NCI-H2196 (cell line): Measurements from ENCODE around the gene TMEM120A.
"Not testable (repeated sequence)": the region's sequence is repeated elsewhere in the genome, so short reads cannot be mapped to it uniquely, and the experiment has no call there.

ENCODE experiments used
- DNase-seq: peaks from one replicate; lab custom pipeline; 2025; ENCODE audit not compliant: unreplicated experiment; lab: John Stamatoyannopoulos, UW

The TMEM120A gene

GRCh38 chr7:75994388-75995051, at the start of gene TMEM120A:
Gene TMEM120A, minus strand, starts transcription at chr7:75994595. Its CDS starts 25 bp downstream, at chr7:75994570.
- DNase-seq, result peak; percentile 95

GRCh38 chr7:76040126-76040525, 45.7 kb upstream of the TMEM120A start:
- no peak for DNase-seq

- no peak for DNase-seq
Observed at GRCh38 chr7:76037310-76037709, 42.9 kb upstream of the TMEM120A start.

GRCh38 chr7:76031964-76032363, 37.6 kb upstream of the TMEM120A start:
- DNase-seq, result no peak

- DNase-seq, result peak; percentile 20
Observed at GRCh38 chr7:76029682-76030081, 35.3 kb upstream of the TMEM120A start.

GRCh38 chr7:76023002-76023401, 28.6 kb upstream of the TMEM120A start:
- DNase-seq, result no peak

- no peak for DNase-seq
Observed at GRCh38 chr7:76022026-76022780, 27.8 kb upstream of the TMEM120A start.

GRCh38 chr7:76020031-76020714, 25.8 kb upstream of the TMEM120A start:
- DNase-seq, result peak; percentile 78

- not testable (repeated sequence) for DNase-seq
Observed at GRCh38 chr7:76018520-76018919, 24.1 kb upstream of the TMEM120A start.

GRCh38 chr7:76016191-76016947, 22.0 kb upstream of the TMEM120A start:
- no peak for DNase-seq

GRCh38 chr7:76011442-76011861, 17.1 kb upstream of the TMEM120A start:
- DNase-seq, result no peak

GRCh38 chr7:76009672-76010600, 15.5 kb upstream of the TMEM120A start:
- no peak for DNase-seq

- no peak for DNase-seq
Observed at GRCh38 chr7:76008156-76008687, 13.8 kb upstream of the TMEM120A start.

GRCh38 chr7:76005004-76005403, 10.6 kb upstream of the TMEM120A start:
- DNase-seq, result not testable (repeated sequence)

- no peak for DNase-seq
Observed at GRCh38 chr7:76003351-76003750, 9.0 kb upstream of the TMEM120A start.

GRCh38 chr7:76002822-76003221, 8.4 kb upstream of the TMEM120A start:
- DNase-seq, result no peak

GRCh38 chr7:76002139-76002538, 7.7 kb upstream of the TMEM120A start:
- DNase-seq, result no peak

- DNase-seq, result no peak
Observed at GRCh38 chr7:76000566-76000965, 6.2 kb upstream of the TMEM120A start.

- DNase-seq, result no peak
Observed at GRCh38 chr7:75998038-75998437, 3.6 kb upstream of the TMEM120A start.

- no peak for DNase-seq
Observed at GRCh38 chr7:75996476-75996875, 2.1 kb upstream of the TMEM120A start.
